Measurements from ENCODE around the gene PCDHA11.

DNA sequence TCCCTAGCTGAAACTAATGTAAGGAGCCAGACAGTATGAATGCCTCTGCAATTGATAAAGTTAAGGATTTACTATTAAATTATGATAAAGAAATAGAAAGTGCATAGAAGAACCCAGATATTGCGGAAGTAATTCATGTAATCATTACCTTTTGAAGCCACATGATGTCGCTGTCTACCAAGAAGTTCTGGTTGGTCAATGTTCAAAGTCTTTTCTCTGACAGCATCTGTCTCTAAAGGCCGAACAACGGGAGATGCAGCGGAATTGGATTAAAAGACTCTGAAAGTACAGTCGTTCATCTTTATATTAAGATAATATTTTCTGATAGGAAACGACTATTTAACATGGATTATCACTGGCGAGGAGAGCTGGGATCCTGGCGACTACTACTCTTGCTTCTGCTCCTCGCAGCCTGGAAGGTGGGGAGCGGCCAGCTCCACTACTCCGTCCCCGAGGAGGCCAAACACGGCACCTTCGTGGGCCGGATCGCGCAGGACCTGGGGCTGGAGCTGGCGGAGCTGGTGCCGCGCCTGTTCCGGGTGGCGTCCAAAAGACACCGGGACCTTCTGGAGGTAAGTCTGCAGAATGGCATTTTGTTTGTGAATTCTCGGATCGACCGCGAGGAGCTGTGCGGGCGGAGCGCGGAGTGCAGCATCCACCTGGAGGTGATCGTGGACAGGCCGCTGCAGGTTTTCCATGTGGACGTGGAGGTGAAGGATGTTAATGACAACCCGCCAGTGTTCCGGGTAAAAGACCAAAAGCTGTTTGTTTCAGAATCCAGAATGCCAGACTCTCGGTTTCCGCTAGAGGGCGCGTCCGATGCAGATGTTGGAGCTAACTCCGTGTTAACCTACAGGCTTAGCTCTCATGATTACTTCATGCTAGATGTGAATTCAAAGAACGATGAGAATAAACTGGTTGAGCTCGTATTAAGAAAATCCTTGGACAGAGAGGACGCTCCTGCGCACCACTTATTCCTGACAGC lies 27.5 kb upstream of the PCDHA11 start, which contains the start of gene PCDHA8:
- TF ChIP-seq, protein P1, sequence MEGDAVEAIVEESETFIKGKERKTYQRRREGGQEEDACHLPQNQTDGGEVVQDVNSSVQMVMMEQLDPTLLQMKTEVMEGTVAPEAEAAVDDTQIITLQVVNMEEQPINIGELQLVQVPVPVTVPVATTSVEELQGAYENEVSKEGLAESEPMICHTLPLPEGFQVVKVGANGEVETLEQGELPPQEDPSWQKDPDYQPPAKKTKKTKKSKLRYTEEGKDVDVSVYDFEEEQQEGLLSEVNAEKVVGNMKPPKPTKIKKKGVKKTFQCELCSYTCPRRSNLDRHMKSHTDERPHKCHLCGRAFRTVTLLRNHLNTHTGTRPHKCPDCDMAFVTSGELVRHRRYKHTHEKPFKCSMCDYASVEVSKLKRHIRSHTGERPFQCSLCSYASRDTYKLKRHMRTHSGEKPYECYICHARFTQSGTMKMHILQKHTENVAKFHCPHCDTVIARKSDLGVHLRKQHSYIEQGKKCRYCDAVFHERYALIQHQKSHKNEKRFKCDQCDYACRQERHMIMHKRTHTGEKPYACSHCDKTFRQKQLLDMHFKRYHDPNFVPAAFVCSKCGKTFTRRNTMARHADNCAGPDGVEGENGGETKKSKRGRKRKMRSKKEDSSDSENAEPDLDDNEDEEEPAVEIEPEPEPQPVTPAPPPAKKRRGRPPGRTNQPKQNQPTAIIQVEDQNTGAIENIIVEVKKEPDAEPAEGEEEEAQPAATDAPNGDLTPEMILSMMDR (IDR thresholded peaks at IDR 0.05): peak in 5 of 12 donors; percentile 8 to 22 (median 20)
- no peak for TF ChIP-seq POLR2A (IDR thresholded peaks at IDR 0.05)
